Esophagus muscularis mucosa (tissue), 4 donors: ENCODE results near the gene DNAJC6.

Experiments
- CTCF ChIP-seq, 3 experiments: fragments of 200-600 bp in 2 of 3; fragments of 450-650 bp in 1 of 3; sonication (generic) in 2 of 3; IDR thresholded peaks; one replicate each; pipeline ENCODE4 v1.5.1; 2017 to 2019; ENCODE audit warnings: antibody characterized with exemption in 3 of 3, mild to moderate bottlenecking in 2 of 3, moderate library complexity in 1 of 3
- EP300 ChIP-seq: sonication (generic); formaldehyde crosslinking; IDR thresholded peaks from one replicate; pipeline ENCODE4 v1.6.1; 2017; ENCODE audit warnings: antibody characterized with exemption
- POLR2A ChIP-seq: fragments of 450-650 bp; IDR thresholded peaks from one replicate; pipeline ENCODE4 v1.6.1; 2017; ENCODE audit warnings: antibody characterized with exemption, moderate library complexity, mild to moderate bottlenecking, low read depth

GRCh38 chr1:65371544-65371943, 62.2 kb downstream of the DNAJC6 start:
- TF ChIP-seq CTCF (IDR thresholded peaks at IDR 0.05) (no peak), EP300 (no peak), POLR2A (no peak)
